Stomach (tissue), 4 donors: ENCODE results near the gene NBPF1.

Experiments
- EP300 ChIP-seq: sonication (generic); formaldehyde crosslinking; IDR thresholded peaks from one replicate; pipeline ENCODE4 v1.6.1; 2017; ENCODE audit warnings: antibody characterized with exemption
- POLR2A ChIP-seq, 4 donors: fragments of 450-650 bp; IDR thresholded peaks; one replicate each; pipeline ENCODE4 v1.6.1; 2016; ENCODE audit warnings: antibody characterized with exemption in 4 of 4, control low read depth in 2 of 4, mild to moderate bottlenecking in 1 of 4, moderate library complexity in 1 of 4
- POLR2AphosphoS5 ChIP-seq, 3 donors: sonication (generic); formaldehyde crosslinking; IDR thresholded peaks; one replicate each; pipeline ENCODE4 v1.6.1; 2016; ENCODE audit warnings: antibody characterized with exemption in 3 of 3
- TF ChIP-seq, protein P1 (sequence below), 7 experiments: fragments of 450-650 bp in 4 of 7; fragments of 200-600 bp in 3 of 7; sonication (generic) in 3 of 7; IDR thresholded peaks; one replicate each; pipeline ENCODE4 v1.5.1; 2016 to 2019; ENCODE audit warnings: antibody characterized with exemption in 7 of 7, control low read depth in 2 of 7, mild to moderate bottlenecking in 1 of 7

DNA sequence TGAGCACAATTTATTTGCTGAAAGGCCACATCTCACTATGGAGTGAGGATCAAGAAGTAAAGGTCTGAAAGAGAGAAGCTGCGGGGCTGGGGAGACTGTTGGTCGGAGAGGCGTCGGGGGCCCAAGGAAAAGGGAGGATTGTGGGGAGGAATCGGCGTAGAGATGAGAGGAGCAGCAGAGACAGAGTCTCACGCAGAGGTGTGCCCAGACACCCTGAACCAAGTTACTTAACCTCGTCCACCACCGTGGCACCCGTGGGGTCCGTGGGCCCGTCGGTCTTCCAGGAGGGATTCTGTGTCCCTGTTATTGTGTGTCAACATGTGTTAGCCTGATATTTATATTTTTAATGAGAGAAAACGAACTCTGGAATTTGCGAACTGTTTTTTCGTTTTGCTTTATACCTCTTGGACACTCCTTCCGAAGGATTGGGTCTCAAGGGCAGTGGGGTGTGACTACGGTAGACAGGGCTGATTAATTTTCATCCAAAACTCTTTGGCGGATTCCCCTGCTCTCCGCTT lies 3.8 kb upstream of the NBPF1 start:
- TF ChIP-seq POLR2A (IDR thresholded peaks at IDR 0.05) = no peak
- TF ChIP-seq POLR2AphosphoS5 (IDR thresholded peaks at IDR 0.05) = no peak
- no peak for TF ChIP-seq EP300
- TF ChIP-seq, protein P1, sequence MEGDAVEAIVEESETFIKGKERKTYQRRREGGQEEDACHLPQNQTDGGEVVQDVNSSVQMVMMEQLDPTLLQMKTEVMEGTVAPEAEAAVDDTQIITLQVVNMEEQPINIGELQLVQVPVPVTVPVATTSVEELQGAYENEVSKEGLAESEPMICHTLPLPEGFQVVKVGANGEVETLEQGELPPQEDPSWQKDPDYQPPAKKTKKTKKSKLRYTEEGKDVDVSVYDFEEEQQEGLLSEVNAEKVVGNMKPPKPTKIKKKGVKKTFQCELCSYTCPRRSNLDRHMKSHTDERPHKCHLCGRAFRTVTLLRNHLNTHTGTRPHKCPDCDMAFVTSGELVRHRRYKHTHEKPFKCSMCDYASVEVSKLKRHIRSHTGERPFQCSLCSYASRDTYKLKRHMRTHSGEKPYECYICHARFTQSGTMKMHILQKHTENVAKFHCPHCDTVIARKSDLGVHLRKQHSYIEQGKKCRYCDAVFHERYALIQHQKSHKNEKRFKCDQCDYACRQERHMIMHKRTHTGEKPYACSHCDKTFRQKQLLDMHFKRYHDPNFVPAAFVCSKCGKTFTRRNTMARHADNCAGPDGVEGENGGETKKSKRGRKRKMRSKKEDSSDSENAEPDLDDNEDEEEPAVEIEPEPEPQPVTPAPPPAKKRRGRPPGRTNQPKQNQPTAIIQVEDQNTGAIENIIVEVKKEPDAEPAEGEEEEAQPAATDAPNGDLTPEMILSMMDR (IDR thresholded peaks at IDR 0.05) = no peak
